Measurements from ENCODE around the gene ONECUT1. TPM values are rescaled to one million over a fixed set of nuclear protein-coding genes. Genes with fewer than 3 reads are reported as not detected.

The ONECUT1 gene
- total RNA-seq, 2 experiments from 2014 or later = 0.15 to 0.25 TPM

DNA sequence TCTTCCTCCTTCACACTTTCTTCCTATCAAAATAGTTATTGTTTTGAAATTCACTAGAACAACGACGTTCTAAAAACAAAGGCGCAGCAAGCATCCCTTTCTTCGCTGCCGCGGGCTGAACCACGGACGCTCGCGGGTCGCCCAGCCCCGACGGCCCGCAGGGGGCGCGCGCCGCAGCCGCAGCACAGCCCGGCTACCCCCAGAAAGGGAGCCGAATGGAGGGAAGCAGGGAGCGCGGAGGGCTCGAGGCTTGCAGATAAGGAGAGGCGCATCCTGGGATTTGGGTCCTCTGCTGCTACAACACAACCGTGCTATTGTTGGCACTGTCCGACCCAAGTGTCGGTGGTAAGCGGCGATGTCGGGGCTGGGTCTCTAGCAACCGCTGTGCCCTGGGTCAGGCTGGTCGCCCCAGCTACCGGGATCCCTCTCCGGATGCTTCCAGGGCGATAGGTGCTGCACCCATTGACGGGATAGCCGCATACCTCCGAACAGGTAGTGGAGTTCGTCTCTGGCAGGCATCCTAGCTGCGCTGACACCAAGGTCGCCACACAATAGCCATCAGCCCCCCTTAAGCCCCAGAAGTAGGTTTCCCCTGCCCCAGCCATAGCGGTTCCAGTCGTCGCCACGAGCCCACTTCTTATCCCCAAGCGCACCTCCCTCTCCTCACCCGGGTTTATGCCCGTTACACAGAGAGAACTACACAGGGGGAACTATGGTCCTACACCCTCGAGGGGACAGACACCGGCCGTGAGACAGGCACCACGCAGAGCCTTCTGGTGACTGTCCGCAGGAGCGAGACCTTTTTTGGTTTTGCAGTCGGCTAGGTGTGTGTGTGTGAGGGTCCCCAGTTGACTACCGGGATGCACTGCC is 6.0 kb downstream of the ONECUT1 start:
- Histone ChIP-seq H2AFZ (ENCODE audit: low read length) (no peak overlapping the region), H3K9me2 (ENCODE audit: insufficient read depth, low read length) (no peaks in the 10 kb centered on the region), H3K36me3 (ENCODE audit: insufficient read depth, low read length) (no peaks in the 10 kb centered on the region), H4K20me1 (ENCODE audit: insufficient read depth, low read length) (no peaks in the 10 kb centered on the region), H3K4me2 (ENCODE audit: low read length) (no peak overlapping the region), H3K9me3 (ENCODE audit: low read length) (no peaks in the 10 kb centered on the region), H3K27ac (ENCODE audit: low read depth, low read length, poor library complexity, severe bottlenecking) (no peak overlapping the region), H3K4me3 (ENCODE audit: low read depth, low read length, poor library complexity, severe bottlenecking) (no peak overlapping the region), H3K4me1 (ENCODE audit: insufficient read depth, low read length, poor library complexity, severe bottlenecking) (peaks cover 11% of the 10 kb centered on the region), H3K79me2 (ENCODE audit: insufficient read depth, low read depth, low read length) (no peaks in the 10 kb centered on the region)
- intact Hi-C loops (cut with micrococcal nuclease; ENCODE audit: unreplicated experiment) = loop anchor here (5.0 kb wide), 1 partner anchor 933 kb away; no protein-coding TSS in a partner anchor
- TF ChIP-seq EZH2phosphoT487 (IDR thresholded peaks at IDR 0.05; ENCODE audit: borderline replicate concordance, low read depth, low read length) = no peak
- peak; percentile 74 for TF ChIP-seq CTCF (conservative IDR thresholded peaks at IDR 0.05; ENCODE audit: low read length)
- ChIA-PET CTCF (ENCODE audit: unreplicated experiment) (no interaction called here), POLR2A (no interaction called here)
- BruUV-seq (replicated peaks) = no TSS peak
- DNase-seq (ENCODE audit: low spot score) = no peak

DNA sequence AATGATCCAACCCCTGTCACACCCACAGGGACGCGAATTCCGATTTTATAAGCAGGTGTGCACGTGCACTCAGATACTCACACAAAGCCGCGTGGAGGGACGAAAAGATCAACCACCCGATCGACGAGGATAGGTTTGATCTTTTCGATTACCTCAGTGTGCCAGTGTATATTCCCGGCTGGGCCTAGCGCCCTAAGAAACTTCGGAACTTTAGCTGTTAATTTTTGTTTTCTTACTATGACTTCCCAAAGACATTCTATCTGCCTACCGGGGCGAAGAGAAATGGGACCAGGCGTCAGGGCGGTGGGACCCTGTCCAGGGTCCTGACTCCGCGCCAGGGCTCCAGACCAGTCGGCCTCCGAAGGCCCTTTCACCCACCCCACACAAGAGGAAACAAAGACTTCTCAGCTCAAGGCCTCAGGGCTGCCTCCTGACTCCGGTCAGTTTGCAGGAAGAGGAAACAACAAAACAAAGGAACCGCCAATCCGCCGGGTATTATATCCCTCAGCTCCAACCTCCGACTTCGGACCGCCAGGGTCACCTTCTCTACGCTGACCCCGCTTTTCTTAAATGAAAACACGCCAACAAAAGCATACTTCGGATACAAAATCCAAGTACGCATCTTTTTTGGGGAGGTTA is 6.8 kb downstream of the ONECUT1 start:
- no peak for DNase-seq (ENCODE audit: low spot score)
- Histone ChIP-seq H3K4me2 (ENCODE audit: low read length) (no peak overlapping the region), H3K9me3 (ENCODE audit: low read length) (no peaks in the 10 kb centered on the region), H2AFZ (ENCODE audit: low read length) (no peak overlapping the region), H4K20me1 (ENCODE audit: insufficient read depth, low read length) (no peaks in the 10 kb centered on the region), H3K36me3 (ENCODE audit: insufficient read depth, low read length) (no peaks in the 10 kb centered on the region), H3K4me3 (ENCODE audit: low read depth, low read length, poor library complexity, severe bottlenecking) (no peak overlapping the region), H3K79me2 (ENCODE audit: insufficient read depth, low read depth, low read length) (no peaks in the 10 kb centered on the region), H3K9me2 (ENCODE audit: insufficient read depth, low read length) (no peaks in the 10 kb centered on the region), H3K27ac (ENCODE audit: low read depth, low read length, poor library complexity, severe bottlenecking) (no peak overlapping the region), H3K4me1 (ENCODE audit: insufficient read depth, low read length, poor library complexity, severe bottlenecking) (peaks cover 11% of the 10 kb centered on the region)
- TF ChIP-seq EZH2phosphoT487 (IDR thresholded peaks at IDR 0.05; ENCODE audit: borderline replicate concordance, low read depth, low read length) (no peak), CTCF (conservative IDR thresholded peaks at IDR 0.05; ENCODE audit: low read length) (no peak)
- intact Hi-C loops (cut with micrococcal nuclease; ENCODE audit: unreplicated experiment) = loop anchor here (5.0 kb wide), 1 partner anchor 934 kb away; no protein-coding TSS in a partner anchor
- BruUV-seq (replicated peaks) = no TSS peak
- ChIA-PET POLR2A (no interaction called here), CTCF (ENCODE audit: unreplicated experiment) (no interaction called here)

DNA sequence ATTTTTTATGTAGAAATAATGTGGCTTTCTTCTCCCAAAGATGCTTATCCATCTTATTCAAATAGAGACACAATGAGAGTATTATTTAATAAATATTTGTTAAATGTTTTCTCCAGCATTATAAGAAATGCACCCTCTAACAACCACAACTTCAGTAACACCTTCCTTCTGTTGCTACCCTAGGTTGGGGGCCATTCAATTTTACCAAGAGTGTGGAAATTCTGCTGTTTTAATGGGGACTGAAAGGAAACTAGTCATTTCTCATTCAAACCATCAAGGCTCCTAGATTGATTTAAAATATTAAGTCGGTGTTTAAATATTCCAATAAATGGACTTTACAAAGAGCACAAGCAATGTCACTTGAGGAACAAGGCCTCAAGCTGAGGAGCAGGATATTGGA is 7.6 kb downstream of the ONECUT1 start:
- intact Hi-C loops (cut with micrococcal nuclease; ENCODE audit: unreplicated experiment) = loop anchor here (5.0 kb wide), 1 partner anchor 935 kb away; no protein-coding TSS in a partner anchor

More for the DNA sequence above, 7.6 kb downstream of the ONECUT1 start:
- Histone ChIP-seq H2AFZ (ENCODE audit: low read length) (no peak overlapping the region), H4K20me1 (ENCODE audit: insufficient read depth, low read length) (no peaks in the 10 kb centered on the region), H3K4me3 (ENCODE audit: low read depth, low read length, poor library complexity, severe bottlenecking) (no peak overlapping the region), H3K79me2 (ENCODE audit: insufficient read depth, low read depth, low read length) (no peaks in the 10 kb centered on the region), H3K4me1 (ENCODE audit: insufficient read depth, low read length, poor library complexity, severe bottlenecking) (peaks cover 11% of the 10 kb centered on the region), H3K9me2 (ENCODE audit: insufficient read depth, low read length) (no peaks in the 10 kb centered on the region), H3K36me3 (ENCODE audit: insufficient read depth, low read length) (no peaks in the 10 kb centered on the region), H3K4me2 (ENCODE audit: low read length) (no peak overlapping the region), H3K27ac (ENCODE audit: low read depth, low read length, poor library complexity, severe bottlenecking) (no peak overlapping the region), H3K9me3 (ENCODE audit: low read length) (no peaks in the 10 kb centered on the region)
- TF ChIP-seq EZH2phosphoT487 (IDR thresholded peaks at IDR 0.05; ENCODE audit: borderline replicate concordance, low read depth, low read length) (no peak), CTCF (conservative IDR thresholded peaks at IDR 0.05; ENCODE audit: low read length) (no peak)
- no TSS peak for BruUV-seq (replicated peaks)
- DNase-seq (ENCODE audit: low spot score) = no peak
- POLR2A ChIA-PET = no interaction called here
- CTCF ChIA-PET (ENCODE audit: unreplicated experiment) = no interaction called here

All from OCI-LY7 (cell line).